ENCODE measurements around the gene PCAT6.
A peak's percentile ranks its signal among the peaks of the same experiment; 100 is the strongest.

Gene PCAT6

DNA sequence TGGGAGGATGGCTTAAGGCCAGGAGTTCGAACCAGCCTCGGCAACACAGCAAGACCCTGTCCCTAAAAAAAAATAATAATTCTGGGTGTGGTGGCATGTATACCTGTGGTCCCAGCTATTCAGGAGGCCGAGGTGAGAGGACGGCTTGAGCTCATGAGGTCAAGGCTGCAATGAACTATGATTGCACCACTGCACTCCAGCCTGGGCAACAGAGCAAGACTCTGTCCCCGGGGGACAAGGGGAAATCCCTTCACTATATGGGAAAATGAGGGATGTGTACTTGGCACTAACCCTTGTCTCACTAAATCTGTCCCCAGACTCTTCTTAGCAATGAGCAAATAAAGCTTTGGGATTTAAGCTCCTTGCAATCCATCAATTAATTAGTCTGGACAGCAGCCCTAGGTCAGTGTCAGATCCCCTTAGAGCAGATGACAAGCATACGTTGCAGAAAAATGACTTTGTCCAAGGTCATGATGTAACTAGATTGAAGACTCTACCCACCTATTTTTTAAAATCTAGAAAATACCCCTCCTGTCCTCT, 11.9 kb upstream of the PCAT6 start:
- H3K4me3 ChIP-seq (ENCODE audit: low read depth, low read length) = no peak overlapping the region
- H3K27me3 ChIP-seq (ENCODE audit: insufficient read depth, low read depth, severe bottlenecking) = no peaks in the 10 kb centered on the region
- peak; percentile 76 for DNase-seq
- H3K36me3 ChIP-seq = peaks cover 11% of the 10 kb centered on the region
- H3K27ac ChIP-seq = peak overlapping the region; percentile 38
- TF ChIP-seq, protein P1, sequence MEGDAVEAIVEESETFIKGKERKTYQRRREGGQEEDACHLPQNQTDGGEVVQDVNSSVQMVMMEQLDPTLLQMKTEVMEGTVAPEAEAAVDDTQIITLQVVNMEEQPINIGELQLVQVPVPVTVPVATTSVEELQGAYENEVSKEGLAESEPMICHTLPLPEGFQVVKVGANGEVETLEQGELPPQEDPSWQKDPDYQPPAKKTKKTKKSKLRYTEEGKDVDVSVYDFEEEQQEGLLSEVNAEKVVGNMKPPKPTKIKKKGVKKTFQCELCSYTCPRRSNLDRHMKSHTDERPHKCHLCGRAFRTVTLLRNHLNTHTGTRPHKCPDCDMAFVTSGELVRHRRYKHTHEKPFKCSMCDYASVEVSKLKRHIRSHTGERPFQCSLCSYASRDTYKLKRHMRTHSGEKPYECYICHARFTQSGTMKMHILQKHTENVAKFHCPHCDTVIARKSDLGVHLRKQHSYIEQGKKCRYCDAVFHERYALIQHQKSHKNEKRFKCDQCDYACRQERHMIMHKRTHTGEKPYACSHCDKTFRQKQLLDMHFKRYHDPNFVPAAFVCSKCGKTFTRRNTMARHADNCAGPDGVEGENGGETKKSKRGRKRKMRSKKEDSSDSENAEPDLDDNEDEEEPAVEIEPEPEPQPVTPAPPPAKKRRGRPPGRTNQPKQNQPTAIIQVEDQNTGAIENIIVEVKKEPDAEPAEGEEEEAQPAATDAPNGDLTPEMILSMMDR (IDR thresholded peaks at IDR 0.05; ENCODE audit: low read depth, low read length) = no peak
- peaks cover 3% of the 10 kb centered on the region for H3K9me3 ChIP-seq (ENCODE audit: severe bottlenecking)

DNA sequence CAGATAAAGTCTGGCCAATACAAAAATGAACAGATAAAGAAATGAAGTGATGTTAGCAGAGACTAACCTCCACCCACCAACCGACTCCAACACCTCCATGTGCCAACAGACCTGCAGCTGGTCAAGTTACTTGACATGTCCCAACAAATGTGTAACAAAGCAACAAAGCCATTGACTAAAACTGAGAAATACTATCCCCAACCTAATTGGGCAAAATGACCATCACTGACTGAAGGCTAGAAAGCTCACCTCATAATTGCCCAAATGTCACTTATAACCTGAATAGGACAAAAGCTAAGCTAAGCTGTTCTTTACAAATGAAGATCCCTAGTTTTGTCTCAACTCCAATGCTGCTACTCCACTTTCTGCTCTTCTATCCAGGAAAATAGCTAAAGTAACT, 10.0 kb upstream of the PCAT6 start:
- no peak overlapping the region for H3K27ac ChIP-seq
- DNase-seq = peak; percentile 6
- TF ChIP-seq, protein P1 (IDR thresholded peaks at IDR 0.05; ENCODE audit: low read depth, low read length) = no peak

DNA sequence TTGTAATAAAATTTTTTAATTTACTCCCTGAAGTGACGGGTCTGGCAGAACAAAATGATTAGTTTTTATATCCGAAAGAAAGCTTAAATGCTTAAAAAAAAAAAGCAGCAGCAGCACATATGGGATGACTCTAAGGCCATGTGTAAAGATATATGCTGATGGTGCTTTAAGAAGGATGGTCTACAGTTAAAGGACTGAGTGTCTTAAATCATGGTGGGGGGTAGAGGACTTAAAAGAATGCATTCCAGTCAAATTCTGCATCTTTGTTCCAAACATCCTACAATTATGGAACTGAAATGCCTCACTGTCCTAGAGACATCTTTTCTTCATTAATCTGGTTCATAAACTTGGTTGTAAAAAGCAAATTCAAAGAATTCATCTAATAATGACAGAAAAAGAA, 9.6 kb upstream of the PCAT6 start:
- no peak for DNase-seq
- no peaks in the 10 kb centered on the region for H3K27me3 ChIP-seq (ENCODE audit: insufficient read depth, low read depth, severe bottlenecking)
- H3K36me3 ChIP-seq = peaks cover 7% of the 10 kb centered on the region
- no peak overlapping the region for H3K4me3 ChIP-seq (ENCODE audit: low read depth, low read length)
- H3K27ac ChIP-seq = no peak overlapping the region
- TF ChIP-seq, protein P1 (IDR thresholded peaks at IDR 0.05; ENCODE audit: low read depth, low read length) = no peak
- peaks cover 3% of the 10 kb centered on the region for H3K9me3 ChIP-seq (ENCODE audit: severe bottlenecking)

More for the DNA sequence above, 10.0 kb upstream of the PCAT6 start:
- peaks cover 3% of the 10 kb centered on the region for H3K9me3 ChIP-seq (ENCODE audit: severe bottlenecking)
- peaks cover 11% of the 10 kb centered on the region for H3K36me3 ChIP-seq
- H3K4me3 ChIP-seq (ENCODE audit: low read depth, low read length) = no peak overlapping the region
- no peaks in the 10 kb centered on the region for H3K27me3 ChIP-seq (ENCODE audit: insufficient read depth, low read depth, severe bottlenecking)

DNA sequence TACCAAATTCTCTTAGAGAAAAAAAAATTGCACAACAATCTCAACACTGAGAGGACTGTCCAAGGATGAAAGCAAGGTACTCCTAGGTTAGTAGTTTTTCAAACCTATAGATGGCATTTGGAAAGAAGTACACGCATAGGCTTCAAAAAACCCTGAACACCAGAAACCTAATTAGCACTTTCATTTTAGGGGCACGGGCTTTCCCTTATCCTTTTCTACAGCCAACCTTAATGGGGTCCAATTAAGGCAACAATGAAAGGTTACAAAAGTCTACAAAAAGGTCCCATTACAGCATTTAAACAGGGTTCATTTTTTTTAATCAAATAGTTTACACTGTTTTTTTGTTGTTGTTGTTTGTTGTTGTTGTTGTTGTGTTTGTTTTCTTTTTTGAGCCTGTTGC, 8.7 kb upstream of the PCAT6 start:
- no peak for DNase-seq
- TF ChIP-seq, protein P1 (IDR thresholded peaks at IDR 0.05; ENCODE audit: low read depth, low read length) = no peak
- H3K4me3 ChIP-seq (ENCODE audit: low read depth, low read length) = no peak overlapping the region
- no peaks in the 10 kb centered on the region for H3K27me3 ChIP-seq (ENCODE audit: insufficient read depth, low read depth, severe bottlenecking)
- H3K9me3 ChIP-seq (ENCODE audit: severe bottlenecking) = peaks cover 3% of the 10 kb centered on the region
- H3K36me3 ChIP-seq = no peaks in the 10 kb centered on the region
- H3K27ac ChIP-seq = no peak overlapping the region

DNA sequence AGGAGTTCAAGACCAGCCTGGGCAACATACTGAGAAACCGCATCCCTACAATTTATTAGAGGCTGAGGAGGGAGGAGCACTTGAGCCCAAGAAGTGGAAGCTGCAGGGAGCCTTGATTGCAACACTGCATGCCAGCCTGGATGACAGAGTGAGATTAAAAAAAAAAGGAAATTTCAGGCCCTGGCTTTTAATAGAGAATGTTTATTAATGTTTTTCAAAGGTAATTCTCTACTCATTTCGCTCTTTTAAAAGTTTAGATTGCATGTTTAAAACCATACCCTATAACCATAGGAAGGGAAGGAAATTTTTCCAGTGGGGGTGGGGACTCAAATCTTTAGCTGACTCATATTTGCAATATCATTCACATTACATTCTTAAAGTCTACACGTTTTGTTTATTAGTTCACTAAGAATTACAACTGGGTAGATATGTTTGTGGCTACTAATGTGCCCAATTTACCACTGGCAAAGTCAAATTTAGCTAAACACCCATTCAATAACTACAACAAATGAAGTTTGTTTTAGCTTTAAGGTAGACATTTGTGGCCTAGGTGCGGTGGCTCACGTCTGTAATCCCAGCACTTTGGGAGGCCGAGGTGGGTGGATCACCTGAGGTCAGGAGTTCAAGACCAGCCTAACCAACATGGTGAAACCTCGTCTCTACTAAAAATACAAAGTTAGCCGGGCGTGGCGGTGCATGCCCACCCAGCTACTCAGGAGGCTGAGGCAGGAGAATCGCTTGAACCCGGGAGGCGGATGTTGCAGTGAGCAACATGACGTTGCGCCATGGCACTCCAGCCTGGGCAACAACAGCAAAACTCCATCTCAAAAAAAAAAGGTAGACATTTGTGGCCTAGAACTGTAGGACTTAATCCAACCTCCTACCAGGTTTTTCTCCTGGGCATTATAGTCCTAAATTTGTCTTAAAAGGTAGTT, 7.5 kb upstream of the PCAT6 start:
- TF ChIP-seq, protein P1 (IDR thresholded peaks at IDR 0.05; ENCODE audit: low read depth, low read length) = no peak
- Histone ChIP-seq H3K27me3 (ENCODE audit: insufficient read depth, low read depth, severe bottlenecking) (no peaks in the 10 kb centered on the region), H3K36me3 (peaks cover 4% of the 10 kb centered on the region; the same call in 1 of the 2 replicates), H3K4me3 (ENCODE audit: low read depth, low read length) (no peak overlapping the region), H3K27ac (no peak overlapping the region), H3K9me3 (ENCODE audit: severe bottlenecking) (peaks cover 3% of the 10 kb centered on the region)
- DNase-seq = peak; percentile 1
